Measurements from ENCODE around the gene TCF7L1.
A peak's percentile ranks its signal among the peaks of the same experiment; 100 is the strongest.
"Not testable (repeated sequence)": the region's sequence is repeated elsewhere in the genome, so short reads cannot be mapped to it uniquely, and the experiment has no call there.

The TCF7L1 gene

DNA sequence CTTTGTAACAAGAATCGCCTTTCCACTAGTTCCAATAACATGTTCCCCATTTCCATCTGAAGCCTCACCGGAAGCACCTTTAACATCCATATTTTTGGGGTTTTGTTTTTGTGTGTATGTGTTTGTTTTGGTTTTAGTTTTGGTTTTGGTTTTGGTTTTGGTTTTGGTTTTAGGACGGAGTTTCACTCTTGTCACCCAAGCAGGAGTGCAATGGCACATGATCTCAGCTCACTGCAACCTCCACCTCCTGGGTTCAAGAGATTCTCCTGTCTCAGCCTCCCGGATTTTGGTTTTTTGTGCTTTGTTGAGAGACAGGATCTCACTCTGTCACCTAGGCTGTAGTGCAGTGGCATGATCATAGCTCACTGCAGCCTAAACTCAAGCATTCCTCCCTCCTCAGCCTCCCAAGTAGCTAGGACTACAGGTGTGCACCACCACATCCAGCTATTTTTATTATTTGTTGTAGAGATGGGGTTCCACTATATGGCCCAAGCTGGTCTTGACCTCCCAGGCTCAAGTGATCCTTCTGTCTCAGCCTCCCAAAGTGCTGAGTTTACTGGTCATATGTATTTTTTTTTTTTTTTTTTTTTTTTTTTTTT lies 158.3 kb downstream of the TCF7L1 start:
- peak in 1 of 2 donors; percentile 76 for DNase-seq

DNA sequence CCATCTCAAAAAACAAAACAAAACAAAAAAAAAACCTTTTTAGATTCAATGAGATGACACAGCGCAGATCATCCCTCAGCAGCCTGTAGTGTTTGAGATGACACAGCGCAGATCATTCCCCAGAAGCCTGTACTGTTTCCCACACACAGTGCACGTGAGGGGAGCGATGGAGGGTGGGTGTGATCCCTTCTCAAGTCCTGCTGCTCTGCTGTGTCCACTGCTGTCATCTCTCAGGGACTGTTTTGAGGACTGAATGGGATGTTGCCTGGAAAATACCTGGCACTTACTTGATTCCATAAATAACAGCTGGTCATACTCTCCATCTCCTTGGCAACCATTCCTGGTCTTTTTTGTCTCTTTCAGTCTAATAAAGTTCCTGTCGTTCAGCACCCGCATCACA lies 168.9 kb downstream of the TCF7L1 start:
- DNase-seq = no peak

DNA sequence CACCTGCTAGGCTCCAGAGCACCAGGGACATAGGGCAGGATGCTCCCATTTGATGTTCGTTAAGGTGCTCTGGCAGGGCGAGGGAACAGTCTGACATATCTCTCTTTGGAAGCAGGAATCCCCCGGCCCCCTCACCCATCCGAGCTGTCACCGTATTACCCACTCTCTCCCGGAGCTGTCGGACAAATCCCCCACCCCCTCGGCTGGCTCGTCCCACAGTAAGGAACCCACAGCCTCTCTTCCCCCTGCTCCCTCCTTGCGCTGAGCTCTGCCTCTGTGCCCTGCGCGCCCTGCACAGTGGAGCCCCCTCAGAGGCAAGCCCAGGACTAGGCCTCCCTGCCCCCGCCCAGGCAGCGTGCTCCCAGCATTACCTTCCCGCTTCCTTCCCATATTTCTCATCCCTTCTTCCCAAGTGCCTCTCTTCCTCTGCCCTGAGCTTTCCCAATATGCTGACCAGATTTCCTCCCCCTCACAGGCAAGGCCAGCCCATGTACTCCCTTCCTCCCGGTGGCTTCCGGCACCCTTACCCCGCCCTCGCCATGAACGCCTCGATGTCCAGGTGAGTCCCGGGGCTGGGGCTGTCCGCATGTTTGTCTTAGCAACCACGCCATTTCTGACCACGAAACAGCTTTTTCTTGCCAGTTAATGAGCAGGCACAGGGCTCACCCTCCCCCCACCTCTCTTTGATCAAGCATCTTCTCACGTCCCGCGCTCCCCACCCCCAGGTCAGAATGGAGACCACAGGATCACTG lies 170.8 kb downstream of the TCF7L1 start:
- no peak for DNase-seq

DNA sequence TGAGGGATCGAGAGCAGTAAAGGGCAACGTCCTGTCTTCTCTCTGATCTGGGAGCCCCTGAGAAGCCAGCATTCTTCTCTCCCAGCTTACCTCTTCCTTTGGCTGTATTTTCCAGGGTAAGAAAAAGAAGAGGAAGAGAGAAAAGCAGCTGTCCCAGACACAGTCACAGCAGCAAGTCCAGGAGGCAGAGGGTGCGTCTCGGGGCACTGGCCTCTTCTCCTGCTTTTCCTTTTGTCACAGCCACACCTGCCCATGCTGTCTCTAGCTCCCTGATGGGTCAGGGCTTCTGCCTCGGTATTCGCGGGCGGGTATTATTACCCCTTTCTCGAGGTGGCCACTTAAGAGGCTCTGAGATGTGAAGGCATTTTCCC lies 174.3 kb downstream of the TCF7L1 start:
- DNase-seq = no peak

DNA sequence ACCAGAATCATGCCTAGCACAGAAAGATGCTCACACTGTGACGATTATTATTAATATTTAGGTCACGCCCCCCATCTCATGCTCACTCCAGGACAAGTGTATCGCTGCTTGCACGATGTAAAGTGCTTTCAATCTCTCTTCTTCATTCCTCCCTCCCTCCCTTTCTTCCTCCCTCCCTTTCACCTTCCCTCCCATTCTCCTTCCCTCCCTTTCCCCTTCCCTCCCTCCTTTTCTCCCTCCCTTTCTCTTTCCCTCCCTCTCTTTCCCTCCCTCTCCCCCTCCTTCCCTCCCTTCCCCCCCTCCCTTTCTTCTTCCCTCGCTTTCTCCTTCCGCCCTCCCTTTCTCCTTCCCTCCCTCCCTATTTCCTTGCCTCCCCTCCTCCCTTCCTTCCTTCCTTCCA lies 175.0 kb downstream of the TCF7L1 start:
- DNase-seq = no peak

DNA sequence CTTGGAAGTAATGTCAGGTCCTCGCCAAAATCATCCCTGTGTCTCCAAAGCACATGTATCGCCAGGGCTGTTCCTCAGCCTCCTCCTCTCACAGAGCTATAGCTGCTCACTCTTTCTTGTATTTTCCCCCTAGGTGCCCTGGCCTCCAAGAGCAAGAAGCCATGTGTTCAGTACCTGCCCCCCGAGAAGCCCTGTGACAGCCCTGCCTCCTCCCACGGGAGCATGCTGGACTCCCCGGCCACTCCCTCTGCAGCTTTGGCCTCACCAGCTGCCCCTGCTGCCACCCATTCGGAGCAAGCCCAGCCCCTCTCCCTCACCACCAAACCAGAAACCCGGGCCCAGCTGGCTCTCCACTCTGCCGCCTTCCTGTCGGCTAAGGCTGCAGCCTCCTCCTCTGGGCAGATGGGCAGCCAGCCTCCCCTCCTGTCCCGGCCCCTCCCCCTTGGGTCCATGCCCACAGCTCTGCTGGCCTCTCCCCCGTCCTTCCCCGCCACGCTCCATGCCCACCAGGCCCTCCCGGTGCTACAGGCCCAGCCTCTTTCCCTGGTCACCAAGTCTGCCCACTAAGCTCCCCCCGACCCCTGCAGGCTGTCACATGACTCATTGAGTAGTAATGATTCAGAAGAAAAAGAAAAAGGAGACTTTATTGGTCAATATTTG lies 175.8 kb downstream of the TCF7L1 start:
- no peak for DNase-seq

DNA sequence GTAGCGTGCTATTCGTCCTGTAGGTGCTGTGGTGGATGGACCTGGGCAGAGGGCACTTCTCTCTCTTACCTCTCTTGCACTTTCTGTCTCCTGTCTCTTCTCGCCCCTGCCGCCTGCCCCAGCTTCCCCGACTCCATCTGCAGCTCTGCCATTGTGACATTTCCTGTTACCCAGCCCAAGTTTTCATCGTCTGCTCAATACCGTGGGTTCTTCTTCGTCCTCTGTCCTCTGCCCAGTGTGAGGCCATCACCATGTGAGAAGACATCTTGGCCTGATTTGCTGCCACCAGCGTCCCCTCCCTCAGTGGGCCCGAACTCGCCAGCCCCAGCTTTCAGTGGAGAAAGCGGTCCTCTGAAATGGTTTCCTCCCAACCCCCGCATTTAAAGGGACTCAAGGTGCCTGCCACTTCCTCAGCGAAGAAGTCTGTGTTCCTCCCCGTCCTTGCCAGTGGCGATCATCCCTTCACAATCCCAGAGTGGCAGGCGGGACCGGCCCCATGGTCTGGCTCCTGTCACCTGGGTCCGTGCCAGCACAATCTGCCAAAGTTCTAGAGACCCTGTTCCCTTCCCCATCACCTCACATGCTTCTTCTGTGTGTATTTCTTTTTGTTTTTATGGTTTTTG lies 176.6 kb downstream of the TCF7L1 start:
- no peak for DNase-seq

DNA sequence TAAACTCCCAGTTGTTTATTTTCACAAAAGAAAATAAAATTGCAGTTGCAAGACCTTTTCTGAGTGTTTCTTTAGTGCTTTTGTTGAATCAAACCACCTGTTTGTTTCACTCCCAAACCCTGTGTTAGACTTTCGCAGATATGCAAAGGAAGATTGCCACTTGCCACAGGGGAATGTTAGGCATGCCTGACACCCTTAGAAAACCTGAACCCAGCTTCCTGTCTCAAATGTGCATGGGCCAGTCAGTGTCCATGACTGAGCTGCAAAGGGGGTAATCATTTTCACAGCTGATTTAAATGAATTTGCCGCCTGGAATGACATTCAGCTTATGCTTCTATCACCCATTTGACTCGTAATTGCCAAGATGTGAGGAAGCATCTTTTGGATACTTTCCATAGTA lies 177.1 kb downstream of the TCF7L1 start:
- DNase-seq = no peak

DNA sequence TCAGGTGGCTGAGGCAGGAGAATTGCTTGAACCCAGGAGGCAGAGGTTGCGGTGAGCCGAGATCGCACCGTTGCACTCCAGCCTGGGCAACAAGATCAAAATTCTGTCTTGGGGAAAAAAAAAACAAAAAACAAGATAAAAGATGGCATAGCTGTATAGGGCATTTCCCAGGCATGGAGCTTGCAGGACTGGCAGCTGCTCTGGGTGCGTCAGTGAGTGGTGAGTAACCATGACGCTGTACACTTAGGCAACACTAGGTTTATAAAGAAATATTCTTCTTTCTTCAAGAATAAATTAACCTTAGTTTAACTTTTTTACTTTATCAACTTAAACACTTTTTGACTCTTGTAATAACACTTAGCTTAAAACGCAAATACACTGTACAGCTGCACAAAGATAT lies 179.2 kb downstream of the TCF7L1 start:
- no peak for DNase-seq

DNA sequence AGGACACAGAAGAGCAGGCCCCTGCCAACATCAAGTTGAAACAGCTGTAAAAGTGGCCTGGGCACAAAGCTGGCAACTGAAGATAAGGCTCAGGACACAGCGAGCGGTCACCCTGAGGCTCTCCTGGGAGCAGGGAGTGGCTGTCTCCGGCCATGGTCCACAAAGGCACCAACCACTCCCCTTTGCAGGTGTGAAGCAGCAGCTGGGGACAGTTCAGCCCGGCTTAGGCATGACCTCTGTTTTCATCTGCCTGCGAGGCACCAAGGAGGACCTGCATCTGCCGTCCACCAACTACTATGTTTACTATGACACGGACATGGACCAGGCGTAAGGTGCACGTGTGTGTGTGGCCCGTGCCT lies 181.7 kb downstream of the TCF7L1 start:
- DNase-seq = no peak

DNA sequence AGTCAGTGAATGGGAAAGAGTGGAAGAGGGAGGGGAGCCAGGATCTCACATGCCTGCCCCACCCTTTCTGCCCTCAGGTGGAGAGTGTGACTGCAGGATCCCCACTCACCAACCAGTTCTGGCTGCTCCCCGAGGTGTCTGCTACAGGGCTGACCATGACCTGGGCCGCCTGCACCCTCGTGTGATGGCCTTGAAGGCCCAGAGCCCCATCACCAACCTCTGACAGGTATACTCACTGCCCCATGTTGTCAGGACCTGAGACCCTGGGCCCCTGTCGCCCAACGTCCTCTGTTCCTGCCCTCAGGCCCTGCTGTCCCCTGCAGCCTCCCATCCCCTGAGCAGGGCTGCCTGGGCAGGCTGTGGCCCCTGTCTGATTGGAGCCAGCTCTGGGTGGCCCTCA lies 182.7 kb downstream of the TCF7L1 start:
- DNase-seq = not testable (repeated sequence)

DNA sequence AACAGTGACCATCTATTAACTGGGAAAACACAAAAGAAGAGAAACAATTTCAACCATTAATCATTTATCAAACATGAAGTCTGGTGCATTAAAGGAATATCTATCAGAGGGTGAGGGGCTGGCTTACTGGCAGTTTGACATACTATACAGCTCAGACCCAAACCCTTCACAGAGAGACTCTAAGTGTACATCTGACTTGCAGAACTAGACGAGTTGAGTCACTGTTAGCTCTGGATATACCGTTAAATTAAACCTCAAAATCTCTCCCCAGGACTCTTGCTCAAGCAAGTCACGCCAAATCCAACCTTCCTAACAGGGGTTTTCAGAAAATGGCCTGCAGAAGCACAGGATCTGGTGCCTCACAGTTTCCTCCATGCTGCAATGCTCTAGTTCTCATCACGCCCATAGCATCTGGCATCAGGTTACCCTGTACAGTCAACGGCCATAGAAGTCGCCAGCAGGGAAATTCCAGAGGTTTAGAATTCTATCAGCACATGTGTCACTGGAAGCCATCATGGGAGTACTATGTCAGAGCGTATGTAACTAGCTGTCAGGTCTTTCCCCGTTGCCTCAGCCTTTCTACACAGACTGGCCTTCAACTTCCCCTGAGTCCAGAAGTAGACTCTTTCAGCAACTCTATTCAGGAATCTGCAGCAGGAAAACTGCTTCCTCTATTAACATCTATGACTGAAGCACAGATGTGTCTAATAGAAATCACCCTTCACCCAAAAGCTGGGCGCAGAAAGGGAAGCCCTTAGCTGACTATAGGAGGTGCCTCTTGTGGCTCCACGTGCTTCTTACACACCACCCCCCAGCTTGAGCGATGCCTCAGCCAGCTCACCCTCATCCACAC lies 185.3 kb downstream of the TCF7L1 start:
- DNase-seq = no peak

DNA sequence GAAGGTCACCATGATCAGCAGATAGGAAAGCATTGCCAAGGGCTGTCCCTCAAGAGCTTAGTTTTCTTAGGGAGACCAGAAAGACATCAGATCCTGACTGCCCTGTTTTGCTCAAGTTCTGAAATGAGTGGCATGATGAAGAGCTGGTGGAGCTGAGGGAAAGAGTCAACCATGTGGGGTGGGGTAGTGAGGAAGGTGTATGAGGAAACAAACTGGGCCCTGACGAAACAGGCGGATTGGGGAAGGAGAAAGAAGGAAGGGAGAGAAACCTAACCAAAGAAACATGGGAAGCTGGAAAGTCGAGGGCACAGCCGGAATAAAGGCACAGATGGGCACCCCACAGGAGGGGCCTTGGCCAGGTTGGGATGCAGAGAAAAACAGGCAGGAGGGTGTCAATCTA lies 186.6 kb downstream of the TCF7L1 start:
- no peak for DNase-seq

DNA sequence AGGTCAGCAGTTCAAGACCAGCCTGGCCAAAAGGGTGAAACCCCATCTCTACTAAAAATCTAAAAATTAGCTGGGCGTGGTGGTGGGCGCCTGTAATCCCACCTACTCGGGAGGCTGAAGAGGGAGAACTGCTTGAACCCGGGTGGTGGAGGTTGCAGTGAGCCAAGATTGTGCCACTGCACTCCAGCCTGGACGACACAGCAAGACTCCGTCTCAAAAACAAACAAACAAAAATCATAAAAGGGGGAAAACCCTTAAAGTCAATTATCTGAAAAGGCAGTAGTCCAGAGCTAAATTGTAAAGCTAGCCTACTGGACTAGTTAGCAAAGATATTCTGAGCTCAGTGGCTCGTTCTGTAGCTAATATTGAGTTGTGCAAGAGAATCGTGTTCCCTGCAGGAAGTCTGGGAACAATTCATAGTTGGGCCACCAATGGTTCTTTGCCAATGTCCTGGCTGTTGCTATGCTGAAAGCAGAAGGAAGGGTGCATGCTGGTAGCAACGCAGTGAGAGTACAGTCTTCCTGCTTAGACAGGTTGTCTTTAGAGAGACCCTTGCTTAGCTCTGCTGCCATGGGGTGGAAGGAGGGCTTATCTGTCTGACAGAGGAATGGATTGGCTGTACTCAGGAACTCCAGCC lies 190.3 kb downstream of the TCF7L1 start:
- DNase-seq = no peak

DNA sequence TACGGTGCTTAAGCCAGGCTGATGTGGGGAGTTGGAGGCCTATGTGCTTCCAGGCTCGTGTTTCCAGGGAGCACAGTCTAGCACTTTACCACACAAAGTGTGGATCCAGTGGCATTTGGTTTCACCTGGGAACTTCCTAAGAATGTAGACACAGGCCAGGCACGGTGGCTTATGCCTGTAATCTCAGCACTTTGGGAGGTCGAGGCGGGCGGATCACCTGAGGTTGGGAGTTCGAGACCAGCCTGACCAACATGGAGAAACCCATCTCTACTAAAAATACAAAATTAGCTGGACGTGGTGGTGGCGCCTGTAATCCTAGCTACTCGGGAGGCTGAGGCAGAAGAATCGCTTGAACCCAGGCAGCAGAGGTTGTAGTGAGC lies 190.8 kb downstream of the TCF7L1 start:
- DNase-seq = not testable (repeated sequence)

DNA sequence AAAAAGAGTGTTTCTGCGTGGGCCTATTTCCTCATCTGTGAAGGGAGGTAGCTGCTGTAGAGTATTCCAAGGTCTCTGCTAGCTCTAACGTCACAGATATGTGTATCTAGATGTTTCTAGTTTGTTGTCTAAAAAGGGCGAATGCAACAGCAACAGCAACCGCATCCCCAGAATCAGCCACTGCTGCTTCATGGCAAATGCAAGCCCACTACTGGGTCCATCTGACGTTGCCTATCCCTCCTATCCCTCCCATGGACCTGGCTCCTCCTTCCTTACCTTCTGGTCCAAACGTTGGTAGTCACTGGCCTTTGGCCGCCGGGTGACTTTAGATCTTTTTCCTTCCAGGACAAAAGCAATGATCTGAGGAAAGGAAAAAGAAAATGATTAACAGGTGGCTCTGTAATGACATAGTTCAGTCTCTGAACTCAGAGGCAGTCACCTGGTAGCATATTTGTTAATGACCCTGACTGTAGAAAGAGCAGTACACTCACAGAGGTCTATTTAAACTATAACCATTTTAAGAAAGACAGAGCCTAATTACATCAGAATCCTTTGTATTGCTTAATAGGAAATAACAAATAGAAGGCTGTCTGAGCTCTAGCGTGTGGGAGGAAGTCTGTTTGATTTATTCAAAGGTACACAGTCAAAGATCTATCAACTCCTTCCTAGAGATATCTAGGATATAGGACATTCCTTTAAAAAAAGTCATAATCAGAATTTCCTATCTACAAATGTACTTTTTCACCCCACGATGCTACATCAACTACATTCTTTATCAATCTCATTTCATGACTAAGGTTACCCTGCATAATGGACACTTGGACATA lies 191.7 kb downstream of the TCF7L1 start:
- DNase-seq = no peak

DNA sequence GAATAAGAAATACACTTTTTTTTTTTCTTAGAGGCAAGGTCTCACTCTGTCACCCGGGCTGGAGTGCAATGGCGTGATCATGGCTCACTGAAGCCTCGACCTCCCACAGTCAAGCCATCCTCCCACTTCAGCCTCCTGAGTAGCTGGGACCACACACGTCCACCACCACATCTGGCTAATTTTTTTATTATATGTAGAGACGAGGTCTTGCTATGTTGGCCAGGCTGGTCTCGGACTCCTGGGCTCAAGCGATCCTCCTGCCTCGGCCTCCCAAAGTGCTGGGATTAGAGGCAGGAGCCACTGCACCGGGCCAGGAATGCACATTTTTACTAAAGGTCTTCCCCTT lies 192.2 kb downstream of the TCF7L1 start:
- no peak for DNase-seq

DNA sequence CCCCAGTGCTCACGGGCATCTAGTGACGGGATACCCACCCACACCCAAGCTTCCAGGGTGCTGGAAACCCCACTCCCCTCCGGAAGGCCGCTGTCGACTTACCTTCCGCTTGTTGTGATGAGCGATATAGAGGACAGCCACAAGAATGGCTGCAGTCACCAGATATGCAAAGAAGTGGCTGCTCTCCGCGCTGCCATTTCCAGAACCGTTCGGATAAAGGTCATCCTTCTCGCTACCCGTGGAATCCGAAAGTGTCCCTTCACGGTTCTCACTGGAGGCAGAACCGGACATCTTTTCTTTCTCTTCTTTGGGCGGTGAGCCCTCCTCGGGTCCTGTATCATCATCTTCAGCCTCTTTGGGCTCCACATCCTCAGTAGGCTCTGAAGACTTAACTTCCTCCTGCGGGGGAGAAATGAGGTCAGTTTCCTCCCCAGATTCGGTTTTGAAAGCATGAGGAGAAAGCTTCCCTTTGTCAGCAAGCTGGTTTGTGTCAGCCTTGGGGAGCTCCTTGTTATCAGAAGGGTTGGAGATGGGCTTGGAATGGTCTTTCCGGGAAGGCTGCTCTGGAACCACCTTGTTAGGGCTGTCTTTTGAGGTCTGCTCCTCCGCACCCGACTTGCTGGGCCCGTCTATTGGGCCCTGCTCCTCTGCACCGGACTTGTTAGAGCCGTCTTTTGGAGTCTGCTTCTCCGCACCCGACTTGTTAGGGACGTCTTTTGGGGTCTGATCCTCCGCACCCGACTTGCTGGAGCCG lies 193.4 kb downstream of the TCF7L1 start:
- peak; percentile 43 to 61 for DNase-seq

DNA sequence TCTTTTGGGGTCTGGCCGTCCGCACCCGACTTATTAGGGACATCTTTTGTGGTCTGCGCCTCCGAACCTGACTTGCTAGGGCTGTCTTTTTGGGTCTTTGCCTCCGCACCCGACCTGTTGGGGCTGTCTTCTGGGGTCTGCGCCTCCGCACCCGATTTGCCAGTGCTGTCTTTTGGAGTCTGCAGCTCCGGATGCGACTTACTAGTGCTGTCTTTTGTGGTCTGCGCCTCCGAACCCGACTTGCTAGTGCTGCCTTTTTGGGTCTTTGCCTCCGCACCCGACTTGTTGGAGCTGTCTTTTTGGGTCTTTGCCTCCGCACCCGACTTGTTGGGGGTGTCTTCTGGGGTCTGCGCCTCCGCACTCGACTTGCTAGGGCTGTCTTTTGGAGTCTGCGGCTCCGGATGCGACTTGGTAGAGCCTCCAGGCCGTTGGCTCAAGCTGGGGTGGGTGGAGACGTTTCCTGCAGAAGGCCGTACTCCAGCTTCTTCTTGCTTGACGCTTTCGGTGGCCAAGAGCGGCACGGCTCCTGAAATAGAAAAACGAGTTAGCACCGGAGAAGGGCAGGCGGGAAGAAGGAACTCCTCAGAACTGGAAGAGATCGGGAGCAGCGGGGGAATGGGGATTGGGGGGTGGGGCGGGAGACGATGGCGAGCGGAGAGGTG lies 194.1 kb downstream of the TCF7L1 start:
- DNase-seq = peak in 1 of 2 donors; percentile 43

Data from bone marrow (tissue), 2 donors.